Sciatic nerve (tissue), 2 donors: ENCODE data around the gene ENTR1. TPM values are rescaled to one million over a fixed set of nuclear protein-coding genes. Genes with fewer than 3 reads are reported as not detected.

ENCODE experiments used
- ATAC-seq: fragments of 200-7000 bp; cut with Tn5 transposase; one replicate; pipeline ENCODE4 v1.9.1; 2020; ENCODE audit warnings: mild to moderate bottlenecking, moderate library complexity
- DNase-seq: peaks from one replicate; pipeline ENCODE4 v3.0.0-alpha.2; 2020; ENCODE audit warnings: low spot score
- intact Hi-C: fragments of 100-400 bp; cut with DNase I; formaldehyde crosslinking; loops from one replicate; pipeline ENCODE4 v1.14.2; 2022
- total RNA-seq: library from RNA; stranded (reverse); fragmentation: NEBNext Ultra II Directional; extraction: Animal tissue kit (Norgen Biotek cat#: 25700); gene quantifications from one replicate; pipeline ENCODE4 v1.2.1, GENCODE V29; 2021
- donor health status: DM: no; HTN: no; CAD: no.
- donor health status: DM: no; HTN: no; CAD: no.

The ENTR1 gene
- total RNA-seq, 1 donor from 2014 or later = 39.7 TPM

DNA sequence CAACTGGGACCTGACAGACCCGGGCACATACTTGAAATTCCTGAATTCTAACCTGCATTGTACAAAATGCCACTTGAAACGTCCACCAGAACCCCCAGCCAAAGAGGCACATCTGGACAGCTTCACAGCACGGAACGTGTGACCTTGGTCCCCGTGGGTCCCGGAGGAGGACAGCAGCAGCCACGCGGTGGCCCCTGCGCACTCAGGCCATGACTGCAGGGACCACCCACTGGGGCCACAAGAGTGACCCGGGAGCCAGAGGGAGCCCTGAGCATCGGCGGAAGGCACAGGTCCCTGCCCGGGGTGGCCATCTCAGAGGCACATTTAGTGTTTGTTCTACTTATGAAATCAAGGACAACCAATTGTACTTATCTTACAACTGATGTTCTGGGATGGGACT, 8.3 kb downstream of the ENTR1 start:
- DNase-seq = no peak
- intact Hi-C loops = no loop called here
- ATAC-seq = no peak

DNA sequence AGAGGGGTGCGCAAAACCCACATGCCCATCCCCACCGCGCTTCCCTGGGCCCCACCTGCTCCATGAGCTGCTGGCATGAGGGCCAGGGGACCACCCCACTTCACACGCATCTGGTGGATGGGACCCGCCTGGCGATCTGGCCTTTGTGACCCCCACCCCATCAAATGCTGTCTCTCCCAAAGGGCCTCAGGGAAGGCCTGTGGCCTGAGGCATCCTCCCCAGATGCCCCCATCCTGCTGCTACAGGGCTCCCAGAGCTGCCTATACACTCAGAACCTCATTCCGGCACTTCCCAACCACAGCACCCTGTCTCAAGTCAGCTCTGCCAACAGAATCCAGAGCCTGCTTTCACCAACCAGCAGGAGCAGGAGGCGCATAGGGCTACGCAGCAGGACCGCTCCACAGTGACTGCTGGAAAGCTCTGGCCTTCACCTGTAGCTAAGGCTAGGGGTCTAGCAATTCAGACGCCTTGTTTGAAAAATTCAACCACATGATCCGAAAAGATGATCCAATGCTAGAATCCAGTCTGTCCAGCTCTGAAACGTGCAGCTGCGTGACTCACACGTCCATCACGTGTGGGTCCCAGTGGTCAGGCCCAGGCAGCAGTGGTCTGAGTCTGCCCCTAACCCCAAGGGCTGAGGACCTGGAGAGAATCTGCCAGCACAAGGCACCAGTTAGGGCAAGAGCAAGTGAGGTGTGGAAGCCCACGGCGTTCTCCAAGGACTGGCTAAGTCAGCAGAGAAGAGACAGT, 9.1 kb downstream of the ENTR1 start:
- intact Hi-C loops = no loop called here
- ATAC-seq = no peak
- DNase-seq = no peak

DNA sequence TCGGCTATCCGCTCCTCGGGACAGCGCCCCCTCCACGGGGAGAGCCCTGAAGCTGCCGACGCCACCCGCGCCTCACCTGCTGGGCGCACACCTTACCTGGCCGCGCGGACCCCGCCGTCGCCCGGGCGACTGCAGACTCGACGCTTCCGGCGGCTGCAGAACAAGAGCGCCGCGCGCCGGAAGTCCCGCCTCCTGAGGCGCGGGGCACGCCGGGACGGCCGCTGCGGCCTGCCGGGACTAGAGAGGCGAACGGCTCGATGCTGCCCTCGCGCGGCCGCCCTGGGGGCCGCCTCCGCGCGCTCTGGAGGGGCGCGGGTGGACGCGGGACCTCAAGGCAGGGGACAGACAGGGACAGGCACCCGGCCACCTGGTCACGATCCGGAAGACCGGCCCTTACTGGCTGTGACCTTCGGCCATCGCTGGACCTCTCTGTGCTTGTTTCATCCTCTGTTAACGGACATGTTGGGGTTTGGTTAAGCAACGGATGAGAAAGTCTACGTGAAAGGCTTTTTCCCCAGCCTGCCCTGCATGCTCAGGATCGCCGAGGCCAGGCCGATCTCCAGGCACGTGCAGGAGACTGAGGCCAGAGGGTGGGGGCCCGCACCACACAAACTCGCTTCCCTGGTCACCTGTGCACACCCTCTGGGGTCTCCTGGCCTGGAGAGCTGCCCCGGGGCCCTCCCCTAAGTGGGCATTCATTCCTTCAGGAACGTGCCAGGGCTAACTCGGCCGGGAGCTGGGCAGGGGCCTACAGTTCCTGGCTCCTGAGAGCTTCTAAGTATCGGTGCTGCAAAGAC, 10.2 kb downstream of the ENTR1 start, which contains the start of gene SNAPC4:
SNAPC4 (minus strand) TSS at position 133 of the 797 bp plus-strand sequence. CDS start 1,742 bp downstream, outside the sequence.
- peak; percentile 91 for DNase-seq
- peak; percentile 88 for ATAC-seq
- intact Hi-C loops = no loop called here

DNA sequence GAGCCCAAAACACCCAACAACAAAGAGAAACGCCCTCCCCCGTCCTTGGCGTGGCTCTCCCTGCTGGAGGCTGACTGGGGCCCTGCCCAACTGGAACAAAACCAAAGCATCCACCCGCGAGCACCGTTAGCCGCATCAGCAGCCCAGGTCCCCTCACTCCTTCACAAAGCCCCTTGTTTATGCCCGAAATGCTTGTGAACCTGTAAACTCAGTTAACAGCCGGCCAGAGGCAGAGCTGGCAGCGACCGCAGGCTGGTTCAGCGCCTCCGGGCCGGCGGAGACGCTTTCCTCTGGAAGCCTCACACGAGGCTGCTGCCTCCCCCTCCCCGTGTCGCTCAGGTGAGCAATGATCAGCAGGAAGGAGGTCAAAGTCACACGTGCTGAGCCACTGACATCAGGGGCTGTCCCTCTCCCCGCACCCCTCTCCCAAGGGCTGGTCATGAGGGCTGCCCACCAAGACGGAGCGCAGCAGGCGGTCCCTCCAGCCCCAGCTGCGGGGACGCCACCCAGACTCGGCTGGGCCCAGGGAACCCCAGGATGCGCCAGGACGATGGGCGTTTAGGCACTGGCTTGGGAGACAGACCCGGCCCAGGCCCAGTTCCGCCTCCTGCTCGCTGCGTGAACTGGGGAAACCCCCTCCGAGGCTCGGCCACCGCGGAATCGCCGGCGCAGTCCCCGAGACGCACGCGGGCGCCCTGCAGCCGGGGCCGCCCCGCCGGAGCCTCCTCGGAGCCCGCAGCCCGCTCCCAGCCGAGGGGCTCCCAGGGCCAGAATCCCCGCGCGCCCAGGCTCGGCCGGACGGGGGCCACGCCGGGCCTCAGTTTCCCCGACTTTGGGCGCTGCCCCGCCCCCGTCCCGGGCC, 11.0 kb downstream of the ENTR1 start:
- ATAC-seq (peak; percentile 6), DNase-seq (no peak)
- intact Hi-C loops = no loop called here

DNA sequence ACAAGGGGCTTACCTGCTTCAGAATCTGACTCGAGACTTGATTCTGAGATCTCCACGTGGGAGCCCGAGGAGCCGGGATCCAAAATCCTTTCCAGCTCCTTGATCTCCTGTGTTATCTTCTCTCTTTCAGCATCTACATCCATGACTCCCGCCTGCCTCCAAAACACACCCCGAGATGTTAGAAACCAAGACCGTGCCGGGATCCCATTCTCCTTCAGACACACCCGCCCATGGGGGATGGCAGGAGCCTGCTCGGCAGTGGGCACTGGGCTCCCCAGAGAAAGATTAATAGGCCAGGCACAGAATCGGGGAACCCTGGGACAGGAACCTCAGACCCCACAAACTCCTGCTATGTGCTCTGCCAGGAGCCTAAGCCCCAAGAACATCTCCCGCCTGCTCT, 12.1 kb downstream of the ENTR1 start:
- DNase-seq = no peak
- intact Hi-C loops = no loop called here
- no peak for ATAC-seq

DNA sequence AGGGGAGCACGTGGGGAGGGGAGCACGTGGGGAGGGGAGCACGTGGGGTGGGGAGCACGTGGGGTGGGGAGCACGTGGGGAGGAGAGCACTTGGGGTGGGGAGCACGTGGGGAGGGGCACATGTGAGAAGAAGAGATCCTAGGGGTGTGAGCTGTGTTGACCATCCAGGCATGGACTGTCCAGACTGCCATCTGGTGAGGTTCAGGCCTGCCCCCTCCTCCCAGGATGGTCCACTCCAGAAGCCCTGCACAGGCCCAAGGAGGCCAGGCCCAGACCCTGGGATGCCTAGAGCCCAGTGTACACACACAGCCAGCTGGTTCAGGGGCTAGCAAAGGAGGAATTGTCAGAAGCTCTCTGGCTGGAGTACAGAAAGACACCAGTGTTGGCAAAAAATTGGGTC, 12.8 kb downstream of the ENTR1 start:
- no peak for ATAC-seq
- intact Hi-C loops = no loop called here
- DNase-seq = no peak

DNA sequence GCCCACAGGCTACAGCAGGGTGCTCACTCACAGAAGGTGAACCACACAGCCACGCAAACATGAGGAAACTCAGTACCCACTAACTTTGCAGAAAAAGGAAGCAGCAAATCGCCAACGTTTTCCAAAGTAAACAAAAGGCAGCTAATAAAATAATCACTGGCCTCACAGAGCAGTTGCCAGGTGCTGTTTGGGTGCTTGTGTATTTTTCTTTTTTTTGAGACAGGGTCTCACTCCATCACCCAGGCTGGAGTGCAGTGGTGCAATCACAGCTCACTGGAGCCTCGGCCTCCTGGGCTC, 14.2 kb downstream of the ENTR1 start:
- intact Hi-C loops = no loop called here
- no peak for DNase-seq
- no peak for ATAC-seq

DNA sequence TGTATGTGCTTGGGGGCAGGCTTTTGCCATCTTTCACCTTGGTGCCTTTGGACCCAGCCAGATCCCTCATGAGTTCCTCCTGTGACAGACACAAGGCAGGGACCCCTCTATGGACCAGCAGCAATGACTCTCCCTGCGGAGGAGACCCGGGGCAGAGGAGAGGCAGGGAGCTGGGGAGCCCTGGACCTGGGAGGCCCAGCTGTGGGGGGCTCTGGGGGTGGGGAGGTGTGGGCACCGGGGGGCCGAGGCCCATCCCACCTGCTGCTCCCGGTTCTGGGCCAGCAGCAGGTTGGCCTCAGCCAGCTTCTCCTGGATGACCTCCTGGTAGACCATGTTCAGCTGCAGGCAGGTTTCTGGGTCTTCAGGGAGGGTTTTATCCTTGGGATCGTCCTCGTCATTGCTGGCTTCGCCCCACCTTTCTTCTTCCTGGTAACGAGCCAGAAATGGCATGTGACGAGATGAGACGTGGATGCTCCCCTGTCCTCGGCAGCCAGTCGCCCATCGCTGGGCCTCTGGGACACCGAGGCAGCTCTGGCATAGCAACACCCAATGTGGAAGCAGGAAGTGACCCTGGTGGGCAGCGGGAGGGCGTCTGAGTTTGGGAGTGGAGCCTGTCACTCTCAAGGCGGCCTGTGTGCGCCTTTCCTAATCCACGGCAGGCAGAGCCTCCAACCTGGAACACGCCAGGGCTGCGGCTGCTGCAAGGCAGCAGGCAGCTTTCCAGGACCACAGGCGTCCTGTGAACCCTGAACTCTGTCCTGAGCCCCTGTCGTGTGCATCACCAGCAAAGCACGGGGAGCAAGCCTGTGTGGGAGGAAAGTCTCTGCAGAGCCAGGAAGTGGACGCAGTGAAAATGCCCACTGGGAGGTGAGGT, 14.8 kb downstream of the ENTR1 start:
- DNase-seq = no peak
- intact Hi-C loops = no loop called here
- no peak for ATAC-seq

DNA sequence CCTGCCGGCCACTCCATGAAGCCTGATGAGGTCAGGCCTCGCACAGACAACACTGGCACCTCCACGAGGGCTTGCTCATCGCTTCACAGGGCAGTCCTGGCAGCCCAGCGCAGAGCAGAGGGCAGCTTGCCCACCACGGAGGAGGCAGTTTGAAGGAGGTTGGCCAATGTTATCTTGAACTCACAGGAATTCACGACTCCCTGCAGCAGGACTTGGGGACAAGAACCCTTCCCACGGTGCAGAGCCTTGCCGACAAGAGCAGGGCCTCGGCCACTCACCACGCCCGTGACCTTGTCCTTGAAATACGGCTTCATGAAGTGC, 15.4 kb downstream of the ENTR1 start:
- ATAC-seq (no peak), DNase-seq (no peak)
- intact Hi-C loops = no loop called here

DNA sequence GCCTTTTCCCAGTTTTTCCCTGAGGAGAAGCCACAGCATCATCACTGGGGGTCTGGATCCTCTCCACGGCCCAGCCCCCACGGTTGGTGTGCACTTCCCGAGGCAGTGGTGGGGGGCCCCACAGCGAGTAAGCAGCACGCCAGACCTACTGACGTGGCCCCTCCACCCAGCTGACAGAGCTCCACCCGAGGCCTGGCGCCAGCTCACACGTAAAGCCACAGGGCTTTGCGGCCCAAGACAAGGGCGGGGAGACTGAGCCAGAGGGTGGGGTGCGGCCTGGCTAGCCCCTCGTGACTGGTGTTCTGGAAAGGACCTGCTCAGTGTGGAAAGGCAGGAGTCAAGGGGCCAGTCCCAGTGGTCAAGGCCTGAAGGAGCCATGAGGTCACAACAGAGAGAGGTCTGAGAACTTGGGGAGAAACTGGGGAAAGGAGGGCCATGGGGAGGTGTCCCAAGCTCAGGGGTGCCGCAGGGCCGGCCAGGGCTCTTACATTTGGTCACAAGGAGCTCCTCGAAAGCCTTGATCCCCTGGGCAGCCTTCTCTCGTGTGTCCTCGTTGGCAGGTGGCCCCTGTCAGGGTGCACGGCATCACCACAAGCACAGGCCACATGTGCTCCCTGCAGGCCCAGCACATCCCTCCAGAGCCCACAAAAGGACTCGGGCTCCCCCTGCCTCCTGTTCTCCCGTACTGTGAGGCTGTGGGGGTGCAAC, 15.9 kb downstream of the ENTR1 start:
- intact Hi-C loops = no loop called here
- no peak for ATAC-seq
- no peak for DNase-seq

DNA sequence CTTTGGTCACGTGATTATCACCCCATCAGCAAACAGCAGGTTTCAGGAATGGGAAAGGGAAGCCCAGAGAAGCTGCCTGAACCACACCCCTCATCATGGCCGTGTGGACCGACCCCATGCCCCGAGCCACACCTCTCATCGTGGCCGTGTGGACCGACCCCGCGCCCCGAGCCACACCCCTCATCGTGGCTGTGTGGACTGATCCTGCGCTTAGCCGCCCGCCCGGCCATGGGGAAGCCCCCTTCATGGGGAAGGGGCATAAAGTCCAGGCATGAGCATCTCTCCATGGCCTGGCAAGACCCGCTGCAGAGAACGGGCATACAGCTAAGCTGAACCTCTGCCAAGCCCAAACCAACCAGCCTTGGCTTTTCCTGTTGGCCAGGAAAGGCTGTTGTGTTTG, 16.9 kb downstream of the ENTR1 start:
- no peak for DNase-seq
- intact Hi-C loops = no loop called here
- no peak for ATAC-seq

DNA sequence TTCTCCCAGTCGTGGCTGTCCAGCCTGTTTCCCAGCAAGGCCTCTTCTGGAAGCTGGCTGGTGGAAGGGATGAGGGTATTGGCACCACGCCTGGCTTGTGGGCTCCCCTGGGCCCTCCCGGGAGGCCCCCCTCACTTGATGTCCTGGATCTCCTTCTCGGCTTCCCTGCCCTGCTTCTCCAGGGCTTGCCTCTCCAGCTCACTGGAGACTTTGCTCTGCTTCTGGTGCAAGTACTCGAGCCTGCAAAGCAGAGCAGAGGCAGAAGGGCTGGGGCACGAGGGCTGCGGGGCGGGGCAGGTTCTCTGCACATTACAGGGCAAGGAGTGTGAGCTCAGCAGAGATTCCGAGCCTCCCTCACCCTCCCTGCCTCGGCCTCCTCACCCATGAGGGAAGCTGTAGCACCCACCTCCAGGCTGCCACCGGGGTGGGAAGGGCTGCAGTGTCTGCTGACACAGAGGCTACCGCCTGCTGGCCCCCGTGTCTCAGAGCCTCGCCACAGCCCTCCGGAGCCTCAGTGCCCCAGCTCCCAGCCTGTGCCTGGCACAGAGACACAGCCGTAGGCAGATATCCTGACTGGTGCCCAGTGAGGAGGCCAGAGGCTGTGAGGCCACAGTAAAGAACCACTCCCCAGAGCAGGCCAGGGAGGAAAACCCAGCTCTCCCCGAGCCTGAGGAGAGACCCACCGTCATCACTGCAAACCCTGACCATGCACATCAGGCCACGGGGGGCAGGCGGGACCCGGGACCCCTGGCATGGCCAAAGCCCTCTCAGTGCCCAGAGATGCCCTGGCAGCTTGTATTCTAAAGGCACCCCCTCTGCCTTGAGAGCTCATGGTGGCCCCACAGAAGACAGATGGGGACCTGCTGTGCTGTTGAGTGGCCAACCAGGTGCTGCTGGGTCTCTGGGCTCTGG, 17.6 kb downstream of the ENTR1 start:
- intact Hi-C loops = no loop called here
- no peak for DNase-seq
- peak; percentile 72 for ATAC-seq

DNA sequence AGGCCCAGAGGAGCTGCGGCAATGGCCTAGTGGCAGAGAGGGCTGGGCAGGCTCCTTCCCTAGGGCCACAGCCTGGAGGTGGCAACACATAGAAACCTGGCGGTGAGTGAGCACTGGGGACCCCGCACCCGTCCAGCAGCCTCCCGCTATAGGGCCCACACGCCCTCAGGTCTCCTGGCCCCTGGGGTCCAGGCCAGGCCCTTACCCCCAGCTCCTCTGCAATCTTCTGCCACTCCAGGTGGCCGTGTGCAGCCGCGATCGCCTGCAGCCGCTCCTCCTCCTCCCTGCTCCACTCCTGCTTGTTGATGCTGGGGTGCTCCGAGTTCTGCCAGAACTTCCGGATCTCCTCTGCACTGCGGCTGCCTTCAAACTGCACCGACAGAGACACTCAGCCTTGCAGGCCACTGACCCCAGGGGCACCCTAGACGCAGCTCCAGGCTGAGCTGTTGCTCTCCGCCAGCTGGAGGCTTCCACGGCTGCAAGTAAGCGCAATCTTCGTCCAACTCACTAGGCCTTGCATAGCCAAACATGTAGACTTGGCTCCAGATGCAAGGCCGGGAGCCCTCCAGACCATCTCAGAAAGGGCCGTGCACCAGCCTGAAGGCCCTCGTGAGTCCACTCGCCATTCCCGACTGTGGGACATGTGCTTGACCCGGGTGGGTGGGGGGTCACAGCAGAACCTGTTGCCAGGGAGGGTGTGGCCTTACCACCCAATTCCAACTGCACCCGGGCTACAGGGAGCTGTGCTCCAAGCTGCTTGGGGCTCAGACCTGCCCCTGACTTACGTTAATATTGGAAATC, 18.5 kb downstream of the ENTR1 start:
- ATAC-seq (peak; percentile 13), DNase-seq (no peak)
- intact Hi-C loops = no loop called here

DNA sequence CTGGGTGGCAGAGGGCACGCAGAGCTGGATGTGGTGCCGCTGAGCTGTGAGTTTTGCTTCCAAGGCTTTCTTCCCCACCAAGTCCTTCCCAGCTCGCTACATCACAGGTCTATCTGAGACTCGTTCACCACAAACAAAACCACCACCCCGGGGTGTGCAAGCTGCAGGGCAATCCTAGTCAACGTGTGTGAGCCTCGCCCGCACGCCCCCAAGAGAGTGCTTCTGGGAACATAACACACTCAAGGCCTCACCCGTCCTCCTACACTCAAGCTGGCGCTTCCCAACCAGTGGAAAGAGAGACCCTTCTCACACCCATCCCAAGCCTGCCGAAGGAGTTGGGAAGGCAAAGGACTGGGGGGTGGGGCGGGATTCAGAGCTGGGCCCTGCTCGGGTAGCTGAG, 21.0 kb downstream of the ENTR1 start:
- intact Hi-C loops = no loop called here
- ATAC-seq (no peak), DNase-seq (no peak)

DNA sequence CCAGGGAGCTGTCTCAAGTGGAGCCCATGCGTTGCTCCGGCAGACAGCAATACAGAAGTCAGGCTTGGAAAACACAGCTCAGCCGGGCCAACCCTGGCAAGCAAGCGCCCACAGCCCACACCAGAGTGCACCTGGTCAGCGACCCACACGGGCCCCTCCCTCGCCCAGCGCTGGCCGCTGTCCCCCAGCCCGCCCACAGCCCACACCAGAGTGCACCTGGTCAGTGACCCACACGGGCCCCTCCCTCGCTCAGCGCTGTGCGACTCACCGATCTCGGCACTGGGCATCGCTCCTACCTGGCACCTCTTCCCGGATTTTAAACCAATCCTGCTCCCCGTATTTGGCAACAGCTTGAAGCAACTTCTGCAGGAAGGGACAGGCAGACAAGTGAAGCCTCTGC, 23.2 kb downstream of the ENTR1 start:
- no peak for DNase-seq
- intact Hi-C loops = no loop called here
- ATAC-seq = no peak

DNA sequence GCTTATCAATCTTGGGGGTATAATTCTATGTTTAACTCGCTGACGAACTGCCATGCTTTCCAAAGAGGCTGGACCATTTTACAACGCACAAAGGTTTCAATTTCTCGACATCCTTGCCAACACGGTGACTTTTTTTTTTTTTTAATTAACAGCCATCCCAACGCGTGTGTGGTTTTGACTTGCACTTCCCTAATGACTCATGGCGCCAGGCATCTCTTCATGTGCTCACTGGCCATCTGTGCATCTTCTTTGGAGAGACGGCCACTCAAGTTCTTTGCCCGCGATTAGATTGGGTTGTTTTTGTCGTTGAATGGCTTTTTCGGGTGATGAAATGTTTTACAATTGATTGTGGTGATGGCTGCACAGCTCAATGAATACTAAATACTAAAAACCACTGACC, 24.4 kb downstream of the ENTR1 start:
- DNase-seq = no peak
- intact Hi-C loops = no loop called here
- ATAC-seq = no peak

DNA sequence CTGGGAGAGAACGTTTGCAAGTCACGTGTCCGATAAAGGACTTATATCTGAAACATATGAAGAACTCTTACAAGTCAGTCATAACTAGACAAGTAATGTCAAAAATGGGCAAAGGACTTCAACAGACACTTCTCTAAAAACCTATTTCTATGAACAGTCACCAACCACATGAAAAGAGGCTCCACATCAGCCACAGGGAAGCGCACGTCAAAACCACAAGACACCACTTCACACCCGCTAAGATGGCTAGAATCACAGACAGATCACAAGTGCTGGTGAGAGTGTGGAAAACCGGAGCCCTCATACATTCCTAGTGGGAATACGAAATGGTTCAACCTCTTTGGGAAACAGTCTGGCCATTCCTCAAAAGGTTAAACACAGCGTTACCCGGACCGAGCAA, 25.4 kb downstream of the ENTR1 start:
- intact Hi-C loops = no loop called here
- no peak for ATAC-seq

More for the DNA sequence above, 25.4 kb downstream of the ENTR1 start:
- no peak for DNase-seq
